Left ventricle myocardium inferior (tissue), 1 donor: ENCODE measurements around the gene MOGAT2. TPM values are rescaled to one million over a fixed set of nuclear protein-coding genes. Genes with fewer than 3 reads are reported as not detected.
A peak's percentile ranks its signal among the peaks of the same experiment; 100 is the strongest.
"Not testable (repeated sequence)": the region's sequence is repeated elsewhere in the genome, so short reads cannot be mapped to it uniquely, and the experiment has no call there.

Experiments used
- DNase-seq: peaks from one replicate; pipeline ENCODE4 v3.0.0-alpha.2; 2020
- H3K27ac ChIP-seq: fragments of 200-600 bp; replicated peaks from 2 replicates; pipeline ENCODE4 v1.8.0; 2021
- H3K27me3 ChIP-seq: fragments of 200-600 bp; 2 replicates; pipeline ENCODE4 v1.8.0; 2021; ENCODE audit warnings: low read depth
- H3K36me3 ChIP-seq: fragments of 200-600 bp; 2 replicates; pipeline ENCODE4 v1.8.0; 2021
- H3K4me1 ChIP-seq: fragments of 200-600 bp; 2 replicates; pipeline ENCODE4 v1.8.0; 2021
- H3K4me3 ChIP-seq: fragments of 200-600 bp; 2 replicates; pipeline ENCODE4 v1.8.0; 2021; ENCODE audit warnings: mild to moderate bottlenecking, moderate library complexity
- H3K9me3 ChIP-seq: fragments of 200-600 bp; replicated peaks from 2 replicates; pipeline ENCODE4 v1.8.0; 2021
- CTCF ChIP-seq: fragments of 200-600 bp; IDR thresholded peaks from 2 replicates; pipeline ENCODE4 v1.8.0; 2021; ENCODE audit warnings: antibody characterized with exemption, mild to moderate bottlenecking, borderline replicate concordance
- intact Hi-C: fragments of 100-400 bp; cut with micrococcal nuclease; formaldehyde crosslinking; loops from one replicate; pipeline ENCODE4 v1.11.0; 2022
- total RNA-seq: library from RNA; stranded (reverse); fragmentation: NEBNext Ultra II Directional; extraction: Animal tissue kit (Norgen Biotek cat#: 25700); gene quantifications from one replicate; pipeline ENCODE4 v1.2.1, GENCODE V29; 2021
- donor health status: DM: no; HTN: yes; CAD: no; lungs with severe emphysema.

Gene MOGAT2
- total RNA-seq, 1 donor from 2014 or later = not detected

GRCh38 chr11:75740681-75741080 lies 23.0 kb downstream of the MOGAT2 start:
- Histone ChIP-seq H3K4me3 (no peak overlapping the region), H3K9me3 (no peaks in the 10 kb centered on the region), H3K27me3 (no peaks in the 10 kb centered on the region), H3K4me1 (peaks cover 28% of the 10 kb centered on the region), H3K27ac (no peak overlapping the region), H3K36me3 (no peaks in the 10 kb centered on the region)
- TF ChIP-seq CTCF = no peak
- DNase-seq = no peak
- intact Hi-C loops = no loop called here

GRCh38 chr11:75743159-75743558 lies 25.5 kb downstream of the MOGAT2 start:
- H3K36me3 ChIP-seq, intact Hi-C loops, H3K9me3 ChIP-seq, H3K4me3 ChIP-seq, H3K27me3 ChIP-seq, DNase-seq: not testable (repeated sequence)
- Histone ChIP-seq H3K4me1 (peaks cover 26% of the 10 kb centered on the region), H3K27ac (peak overlapping the region; percentile 95)

- intact Hi-C loops = no loop called here
Measured at GRCh38 chr11:75743711-75744563, 26.3 kb downstream of the MOGAT2 start.

GRCh38 chr11:75745807-75746206 lies 28.2 kb downstream of the MOGAT2 start:
- Histone ChIP-seq H3K27ac (peak overlapping the region; percentile 95), H3K4me3 (peak overlapping the region; percentile 66)
- no peak for TF ChIP-seq CTCF

More at GRCh38 chr11:75743711-75744563, 26.3 kb downstream of the MOGAT2 start:
- H3K27ac ChIP-seq = peak overlapping the region; percentile 95
- no peak for TF ChIP-seq CTCF
- no peaks in the 10 kb centered on the region for H3K9me3 ChIP-seq
- DNase-seq = peak; percentile 29
- H3K27me3 ChIP-seq = no peaks in the 10 kb centered on the region
- no peak overlapping the region for H3K4me3 ChIP-seq
- H3K4me1 ChIP-seq = peaks cover 26% of the 10 kb centered on the region
- H3K36me3 ChIP-seq = no peaks in the 10 kb centered on the region

GRCh38 chr11:75748729-75749273 lies 31.2 kb downstream of the MOGAT2 start:
- H3K4me3 ChIP-seq, H3K9me3 ChIP-seq, H3K27me3 ChIP-seq, DNase-seq, intact Hi-C loops, H3K36me3 ChIP-seq, H3K27ac ChIP-seq: not testable (repeated sequence)
- peaks cover 16% of the 10 kb centered on the region for H3K4me1 ChIP-seq

More at GRCh38 chr11:75745807-75746206, 28.2 kb downstream of the MOGAT2 start:
- intact Hi-C loops = no loop called here
- Histone ChIP-seq H3K9me3 (no peaks in the 10 kb centered on the region), H3K36me3 (no peaks in the 10 kb centered on the region), H3K4me1 (peaks cover 26% of the 10 kb centered on the region), H3K27me3 (no peaks in the 10 kb centered on the region)
- no peak for DNase-seq

GRCh38 chr11:75754933-75755332 lies 37.3 kb downstream of the MOGAT2 start:
- intact Hi-C loops, H3K9me3 ChIP-seq, H3K4me1 ChIP-seq, H3K27ac ChIP-seq, H3K4me3 ChIP-seq, H3K36me3 ChIP-seq, DNase-seq, H3K27me3 ChIP-seq: not testable (repeated sequence)

- no peak overlapping the region for H3K4me3 ChIP-seq
Measured at GRCh38 chr11:75757651-75758050, 40.0 kb downstream of the MOGAT2 start.

More at GRCh38 chr11:75757651-75758050, 40.0 kb downstream of the MOGAT2 start:
- no peak for DNase-seq
- no peaks in the 10 kb centered on the region for H3K4me1 ChIP-seq
- no peaks in the 10 kb centered on the region for H3K9me3 ChIP-seq
- H3K36me3 ChIP-seq = no peaks in the 10 kb centered on the region
- no peak for TF ChIP-seq CTCF
- intact Hi-C loops = no loop called here
- H3K27ac ChIP-seq = no peak overlapping the region
- H3K27me3 ChIP-seq = no peaks in the 10 kb centered on the region
